ENCODE data around the gene BARHL2. TPM values are rescaled to one million over a fixed set of nuclear protein-coding genes. Genes with fewer than 3 reads are reported as not detected.

The BARHL2 gene
- total and polyA plus RNA-seq, 10 of the 15 experiments (the other 5 are each of a cell fraction or from before 2014, with no cell fraction given), result not detected

GRCh38 chr1:90763930-90764329 is 46.8 kb upstream of the BARHL2 start:
- CTCF ChIA-PET, result interaction anchor here (0.8 to 1.1 kb wide), 2 partner anchors 20 to 43 kb away, joined by 3 to 4 read pairs; no protein-coding TSS in a partner anchor
- POLR2A ChIA-PET, result no interaction called here
- no peak for TF ChIP-seq MYB (IDR thresholded peaks at IDR 0.05; ENCODE audit: borderline replicate concordance, low read depth, low read length)
- no peak for TF ChIP-seq SREBF2 (IDR thresholded peaks at IDR 0.05; ENCODE audit: low read length)
- no peak for TF ChIP-seq MEF2A (IDR thresholded peaks at IDR 0.05; ENCODE audit: insufficient read depth, low read depth, low read length)
- no peak for TF ChIP-seq IRF4 (IDR thresholded peaks at IDR 0.05; ENCODE audit: low read depth, low read length)
- no peak for TF ChIP-seq SMC3 (IDR thresholded peaks at IDR 0.05; ENCODE audit: borderline replicate concordance, low read length)
- no peaks in the 10 kb centered on the region for H3K9me3 ChIP-seq (replicated peaks; ENCODE audit: control insufficient read depth, insufficient read depth, low read length)
- H3K27ac ChIP-seq (ENCODE audit: control insufficient read depth, insufficient read depth), result no peak overlapping the region
- FAIRE-seq (no peak), ATAC-seq (no peak), DNase-seq (ENCODE audit: low read depth, low spot score) (no peak)
- no peak overlapping the region for H3K9ac ChIP-seq (ENCODE audit: control insufficient read depth, insufficient read depth, low read length)
- no peaks in the 10 kb centered on the region for H3K4me1 ChIP-seq (ENCODE audit: control insufficient read depth, insufficient read depth, low read length)
- in situ Hi-C loops (cut with MboI), result no loop called here
- no peak overlapping the region for H2AFZ ChIP-seq (ENCODE audit: control insufficient read depth, low read depth, low read length)
- H4K20me1 ChIP-seq (ENCODE audit: control insufficient read depth, insufficient read depth), result no peaks in the 10 kb centered on the region
- intact Hi-C loops (cut with micrococcal nuclease; ENCODE audit: unreplicated experiment), result no loop called here
- H3K4me2 ChIP-seq (ENCODE audit: control insufficient read depth, insufficient read depth), result no peak overlapping the region
- no peaks in the 10 kb centered on the region for H3K79me2 ChIP-seq (ENCODE audit: control insufficient read depth, insufficient read depth, low read length)
- BruUV-seq (replicated peaks), result no TSS peak
- H3K4me3 ChIP-seq, result no peak overlapping the region
- H3K27me3 ChIP-seq (replicated peaks in 1 of 2; ENCODE audit: control insufficient read depth in 2 of 2, insufficient read depth in 2 of 2, low read length in 1 of 2), result 0 out of 4 replicates have a peak, but pooled peaks cover 0 to 2% of the 10 kb centered on the region in 2 experiments
- SMC1A ChIA-PET (ENCODE audit: uncharacterized antibody, unreplicated experiment), result interaction anchor here (1.0 kb wide), 1 partner anchor 17 kb away, joined by 3 read pairs; no protein-coding TSS in a partner anchor
- WGBS (ENCODE audit: insufficient coverage, insufficient replicate concordance, low lambda C conversion rate, missing lambda C conversion rate), result 35% methylated on average over 6 of the region's 6 CpGs
- H3K36me3 ChIP-seq (ENCODE audit: control insufficient read depth in 2 of 2, insufficient read depth in 2 of 2, low read length in 1 of 2), result no peaks in the 10 kb centered on the region
- RAD21 ChIA-PET (ENCODE audit: unreplicated experiment), result no interaction called here

DNA sequence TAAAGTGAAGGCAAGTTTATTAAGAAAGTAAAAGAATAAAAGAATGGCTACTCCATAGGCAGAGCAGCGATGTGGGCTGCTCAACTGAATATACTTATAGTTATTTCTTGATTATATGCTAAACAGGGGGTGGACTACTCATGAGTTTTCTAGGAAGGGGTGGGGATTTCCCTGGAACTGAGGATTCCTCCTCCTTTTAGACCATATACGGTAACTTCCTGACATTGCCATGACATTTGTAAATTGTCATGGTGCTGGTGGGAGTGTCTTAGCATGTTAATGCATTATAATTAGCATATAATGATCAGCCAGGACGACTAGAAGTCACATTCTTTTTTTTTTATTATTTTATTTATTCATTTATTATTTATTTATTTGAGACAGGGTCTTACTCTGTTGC is 46.4 kb upstream of the BARHL2 start:
- RAD21 ChIA-PET (ENCODE audit: unreplicated experiment), result no interaction called here
- no peak overlapping the region for H3K27ac ChIP-seq (ENCODE audit: control insufficient read depth, insufficient read depth)
- POLR2A ChIA-PET, result no interaction called here
- DNase-seq (ENCODE audit: low read depth, low spot score), result no peak
- no TSS peak for BruUV-seq (replicated peaks)
- H3K9me3 ChIP-seq (replicated peaks; ENCODE audit: control insufficient read depth, insufficient read depth, low read length), result no peaks in the 10 kb centered on the region
- CTCF ChIA-PET, result no interaction called here
- no peak for FAIRE-seq
- in situ Hi-C loops (cut with MboI) (no loop called here), intact Hi-C loops (cut with micrococcal nuclease; ENCODE audit: unreplicated experiment) (no loop called here)
- H3K9ac ChIP-seq (ENCODE audit: control insufficient read depth, insufficient read depth, low read length), result no peak overlapping the region
- SMC1A ChIA-PET (ENCODE audit: uncharacterized antibody, unreplicated experiment), result no interaction called here
- no peak overlapping the region for H2AFZ ChIP-seq (ENCODE audit: control insufficient read depth, low read depth, low read length)
- ATAC-seq, result no peak
- H3K4me3 ChIP-seq, result no peak overlapping the region
- no peaks in the 10 kb centered on the region for H3K79me2 ChIP-seq (ENCODE audit: control insufficient read depth, insufficient read depth, low read length)
- H3K27me3 ChIP-seq (replicated peaks in 1 of 2; ENCODE audit: control insufficient read depth in 2 of 2, insufficient read depth in 2 of 2, low read length in 1 of 2), result 0 out of 4 replicates have a peak, but pooled peaks cover 0 to 2% of the 10 kb centered on the region in 2 experiments
- H3K4me1 ChIP-seq (ENCODE audit: control insufficient read depth, insufficient read depth, low read length), result no peaks in the 10 kb centered on the region
- H4K20me1 ChIP-seq (ENCODE audit: control insufficient read depth, insufficient read depth), result no peaks in the 10 kb centered on the region
- no peak overlapping the region for H3K4me2 ChIP-seq (ENCODE audit: control insufficient read depth, insufficient read depth)
- 19% methylated on average over 3 of the region's 3 CpGs for WGBS (ENCODE audit: insufficient coverage, insufficient replicate concordance, low lambda C conversion rate, missing lambda C conversion rate)
- H3K36me3 ChIP-seq (ENCODE audit: control insufficient read depth in 2 of 2, insufficient read depth in 2 of 2, low read length in 1 of 2), result no peaks in the 10 kb centered on the region
- TF ChIP-seq ZZZ3 (IDR thresholded peaks at IDR 0.05; ENCODE audit: control insufficient read depth, insufficient read length, low read depth) (no peak), CREB1 (IDR thresholded peaks at IDR 0.05; ENCODE audit: low read depth) (no peak), EP300 (IDR thresholded peaks at IDR 0.05; ENCODE audit: borderline replicate concordance in 1 of 2, control insufficient read depth in 1 of 2, low read depth in 2 of 2, low read length in 2 of 2) (no peak), RB1 (IDR thresholded peaks at IDR 0.05; ENCODE audit: borderline replicate concordance) (no peak), CHD1 (IDR thresholded peaks at IDR 0.05; ENCODE audit: low read depth, low read length) (no peak), E4F1 (IDR thresholded peaks at IDR 0.05; ENCODE audit: borderline replicate concordance, partially characterized antibody) (no peak), NKRF (conservative IDR thresholded peaks at IDR 0.05) (no peak), FOXM1 (IDR thresholded peaks at IDR 0.05; ENCODE audit: low read depth, low read length) (no peak), KLF5 (IDR thresholded peaks at IDR 0.05; ENCODE audit: partially characterized antibody) (no peak), PML (IDR thresholded peaks at IDR 0.05; ENCODE audit: low read length) (no peak)
